Vagina (tissue), 2 donors: Measurements from ENCODE around the gene EFNA4. TPM values are rescaled to one million over a fixed set of nuclear protein-coding genes. Genes with fewer than 3 reads are reported as not detected.

ENCODE experiments used
- DNase-seq, 2 donors: peaks; one replicate each; pipeline ENCODE4 v3.0.0-alpha.2; 2017; ENCODE audit errors: extremely low spot score in 2 of 2
- H3K27ac ChIP-seq: fragments of 200-600 bp; sonication (generic); one replicate; pipeline ENCODE4 v1.5.1; 2019
- H3K27me3 ChIP-seq: fragments of 200-600 bp; sonication (generic); one replicate; pipeline ENCODE4 v1.5.1; 2019
- H3K36me3 ChIP-seq, 2 donors: fragments of 200-600 bp; sonication (generic); one replicate each; pipeline ENCODE4 v1.5.1; 2017 to 2019
- H3K4me1 ChIP-seq: fragments of 200-600 bp; sonication (generic); one replicate; pipeline ENCODE4 v1.5.1; 2019
- H3K4me3 ChIP-seq, 2 donors: fragments of 200-600 bp; sonication (generic); 1 replicate in 1 of 2; 2 replicates in 1 of 2; pipeline ENCODE4 v1.5.1; 2016 to 2019
- H3K9me3 ChIP-seq: fragments of 200-600 bp; sonication (generic); one replicate; pipeline ENCODE4 v1.5.1; 2019
- POLR2A ChIP-seq, 2 donors: fragments of 450-650 bp; IDR thresholded peaks; one replicate each; pipeline ENCODE4 v1.6.1; 2017; ENCODE audit warnings: antibody characterized with exemption in 2 of 2, mild to moderate bottlenecking in 2 of 2, moderate library complexity in 2 of 2
- POLR2AphosphoS5 ChIP-seq, 2 donors: sonication (generic); formaldehyde crosslinking; IDR thresholded peaks; one replicate each; pipeline ENCODE4 v1.9.0; 2017; ENCODE audit warnings: antibody characterized with exemption in 2 of 2, mild to moderate bottlenecking in 2 of 2, low read depth in 1 of 2; ENCODE audit not compliant: insufficient read depth in 1 of 2
- intact Hi-C: fragments of 100-400 bp; cut with DNase I; formaldehyde crosslinking; loops from one replicate; pipeline ENCODE4 v1.15.1; 2023
- total RNA-seq: library from RNA; depleted of rRNA; stranded (reverse); fragments of >200 nt; gene quantifications from one replicate; pipeline ENCODE4 v1.2.3, GENCODE V29; 2016
- TF ChIP-seq, protein P1 (sequence below), 3 experiments: fragments of 450-650 bp in 2 of 3; fragments of 200-600 bp in 1 of 3; sonication (generic) in 1 of 3; IDR thresholded peaks; one replicate each; pipeline ENCODE4 v1.5.1; 2017 to 2019; ENCODE audit warnings: antibody characterized with exemption in 3 of 3, mild to moderate bottlenecking in 2 of 3, moderate library complexity in 2 of 3

The EFNA4 gene
- total RNA-seq, 1 donor from 2014 or later, result 13.8 TPM

DNA sequence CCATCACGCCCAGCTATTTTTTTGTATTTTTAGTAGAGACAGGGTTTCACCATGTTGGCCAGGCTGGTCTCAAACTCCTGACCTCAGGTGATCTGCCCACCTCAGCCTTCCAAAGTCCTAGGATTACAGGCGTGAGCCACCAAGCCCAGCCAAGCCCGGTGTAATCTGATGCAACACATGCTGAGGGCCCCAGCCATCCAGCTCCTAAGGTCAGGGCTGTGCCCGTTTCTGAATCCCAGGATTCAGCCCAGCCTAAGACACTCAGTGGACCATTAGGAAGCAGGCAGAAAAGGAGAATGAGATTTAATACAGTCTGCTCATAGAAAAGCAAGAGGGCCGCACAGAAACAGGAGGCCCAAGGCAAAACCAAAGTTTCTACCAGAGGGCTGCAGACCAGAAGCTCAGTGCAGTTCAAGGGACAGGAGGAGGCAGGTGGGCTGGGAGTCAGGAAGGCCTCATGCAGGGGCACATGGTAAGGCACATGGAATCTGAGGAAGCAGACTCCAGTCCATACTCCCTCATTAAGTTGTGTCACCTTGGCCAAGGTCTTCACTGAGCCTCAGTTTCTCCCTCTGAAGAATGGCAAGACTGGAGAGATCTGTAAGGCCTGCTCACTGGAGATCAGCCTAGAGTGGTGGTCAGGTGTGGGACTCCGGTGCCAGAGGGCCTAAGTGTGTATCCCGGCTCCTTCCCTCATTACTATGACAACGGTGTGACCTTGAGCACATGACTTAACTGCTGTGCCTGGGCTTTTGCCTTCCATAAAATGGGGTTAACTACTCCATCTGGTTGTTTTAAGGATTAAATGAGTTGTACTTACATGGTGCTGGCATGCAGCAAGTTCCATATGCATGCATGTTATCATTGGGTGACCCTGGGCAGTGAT lies 14.8 kb upstream of the EFNA4 start:
- H3K27ac ChIP-seq, result no peak overlapping the region
- intact Hi-C loops, result loop anchor here (5.0 kb wide), 1 partner anchor 39 kb away; no protein-coding TSS in a partner anchor
- no peak overlapping the region for H3K4me3 ChIP-seq
- no peaks in the 10 kb centered on the region for H3K9me3 ChIP-seq
- peaks cover 0 to 2% of the 10 kb centered on the region in 2 donors for H3K36me3 ChIP-seq
- peaks cover 53% of the 10 kb centered on the region for H3K4me1 ChIP-seq
- DNase-seq, result no peak
- H3K27me3 ChIP-seq, result no peaks in the 10 kb centered on the region
- TF ChIP-seq POLR2AphosphoS5 (IDR thresholded peaks at IDR 0.05; ENCODE audit: insufficient read depth in 1 of 2, low read depth in 1 of 2) (no peak), POLR2A (IDR thresholded peaks at IDR 0.05) (no peak)
- TF ChIP-seq, protein P1, sequence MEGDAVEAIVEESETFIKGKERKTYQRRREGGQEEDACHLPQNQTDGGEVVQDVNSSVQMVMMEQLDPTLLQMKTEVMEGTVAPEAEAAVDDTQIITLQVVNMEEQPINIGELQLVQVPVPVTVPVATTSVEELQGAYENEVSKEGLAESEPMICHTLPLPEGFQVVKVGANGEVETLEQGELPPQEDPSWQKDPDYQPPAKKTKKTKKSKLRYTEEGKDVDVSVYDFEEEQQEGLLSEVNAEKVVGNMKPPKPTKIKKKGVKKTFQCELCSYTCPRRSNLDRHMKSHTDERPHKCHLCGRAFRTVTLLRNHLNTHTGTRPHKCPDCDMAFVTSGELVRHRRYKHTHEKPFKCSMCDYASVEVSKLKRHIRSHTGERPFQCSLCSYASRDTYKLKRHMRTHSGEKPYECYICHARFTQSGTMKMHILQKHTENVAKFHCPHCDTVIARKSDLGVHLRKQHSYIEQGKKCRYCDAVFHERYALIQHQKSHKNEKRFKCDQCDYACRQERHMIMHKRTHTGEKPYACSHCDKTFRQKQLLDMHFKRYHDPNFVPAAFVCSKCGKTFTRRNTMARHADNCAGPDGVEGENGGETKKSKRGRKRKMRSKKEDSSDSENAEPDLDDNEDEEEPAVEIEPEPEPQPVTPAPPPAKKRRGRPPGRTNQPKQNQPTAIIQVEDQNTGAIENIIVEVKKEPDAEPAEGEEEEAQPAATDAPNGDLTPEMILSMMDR (IDR thresholded peaks at IDR 0.05), result no peak

DNA sequence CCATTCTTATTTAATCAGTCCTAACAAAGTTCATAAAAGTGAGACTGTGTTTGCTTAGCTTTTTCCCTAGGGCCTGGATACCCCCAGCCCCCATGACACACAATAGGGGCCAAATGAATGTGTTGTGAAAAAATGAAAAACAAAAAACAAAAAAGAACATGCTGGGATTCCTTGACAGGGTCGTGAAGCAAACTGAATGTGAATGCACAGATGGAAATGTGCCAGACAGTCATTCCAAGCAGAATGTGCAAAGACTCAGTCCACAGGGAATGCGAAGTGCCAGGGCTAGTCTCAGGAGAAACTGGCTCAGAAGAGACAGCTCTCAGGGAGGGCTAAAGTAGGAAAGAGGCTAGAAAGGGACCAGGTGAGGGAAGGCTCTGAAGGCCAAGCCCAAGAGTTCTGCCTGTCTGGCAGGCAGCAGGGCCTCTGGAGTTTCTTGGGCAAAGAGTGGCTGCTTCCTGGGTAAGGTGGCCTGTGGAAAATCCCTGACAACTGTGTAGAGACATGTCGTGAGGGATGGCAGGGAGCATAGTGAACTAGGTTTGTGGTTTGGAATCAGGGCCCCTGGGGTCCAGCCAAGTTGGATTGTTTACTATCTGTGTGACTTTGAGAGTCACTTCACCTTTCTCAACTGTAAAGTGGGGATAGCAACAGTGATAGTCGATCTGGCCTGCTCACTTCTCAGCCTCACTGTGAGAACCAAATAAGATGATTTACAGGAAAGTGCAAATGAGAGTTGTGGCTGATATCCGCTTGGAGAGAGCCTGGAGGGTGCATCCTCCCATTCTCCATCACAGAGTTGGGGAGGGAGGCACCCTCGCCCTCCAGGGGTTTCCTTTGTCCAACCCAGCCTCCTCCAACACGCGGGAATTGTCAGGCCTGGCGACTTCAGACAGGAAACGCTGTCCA lies 13.6 kb upstream of the EFNA4 start:
- Histone ChIP-seq H3K4me1 (peaks cover 48% of the 10 kb centered on the region), H3K4me3 (peak overlapping the region; percentile 86 to 88), H3K27me3 (no peaks in the 10 kb centered on the region), H3K9me3 (no peaks in the 10 kb centered on the region), H3K27ac (peak overlapping the region; percentile 96), H3K36me3 (peaks cover 0 to 13% of the 10 kb centered on the region in 2 donors)
- no peak for DNase-seq
- intact Hi-C loops, result loop anchor here (5.0 kb wide), 2 partner anchors 37 to 48 kb away; partner anchors contain the start of gene ZBTB7B
- no peak for TF ChIP-seq POLR2AphosphoS5 (IDR thresholded peaks at IDR 0.05; ENCODE audit: insufficient read depth in 1 of 2, low read depth in 1 of 2)
- TF ChIP-seq, protein P1 (IDR thresholded peaks at IDR 0.05), result no peak
- no peak for TF ChIP-seq POLR2A (IDR thresholded peaks at IDR 0.05)

DNA sequence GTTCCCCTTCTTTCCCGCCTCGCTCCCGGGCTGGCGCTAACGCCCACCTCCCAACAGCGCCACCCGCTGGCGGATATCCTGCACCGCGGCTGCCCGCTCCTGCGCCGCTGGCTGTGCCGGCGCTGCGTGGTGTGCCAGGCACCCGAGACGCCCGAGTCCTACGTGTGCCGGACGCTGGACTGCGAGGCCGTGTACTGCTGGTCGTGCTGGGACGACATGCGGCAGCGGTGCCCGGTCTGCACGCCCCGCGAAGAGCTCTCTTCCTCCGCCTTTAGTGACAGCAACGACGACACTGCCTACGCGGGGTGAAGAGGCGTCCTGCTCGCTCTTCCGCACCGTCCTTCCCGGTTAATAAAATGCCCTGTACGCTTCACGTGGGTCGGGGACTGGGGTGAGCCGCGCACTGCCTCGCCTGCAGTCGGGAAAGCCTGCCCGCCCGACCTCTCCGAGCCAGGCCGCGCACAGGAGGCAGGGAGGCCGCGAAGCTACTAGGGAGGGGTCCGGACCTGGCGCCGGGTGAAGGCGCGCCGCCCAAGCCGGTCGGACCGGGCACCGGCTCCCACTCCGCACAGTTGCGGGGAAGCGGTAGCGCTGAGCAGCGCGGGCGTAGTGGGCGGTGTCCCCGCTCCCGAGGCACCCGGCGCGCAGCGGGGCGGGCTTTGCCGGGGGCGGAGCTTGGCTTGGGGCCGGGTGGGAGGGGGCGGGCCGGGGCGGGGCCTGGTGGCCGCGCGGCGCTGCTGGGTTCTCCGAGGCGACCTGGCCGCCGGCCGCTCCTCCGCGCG lies 12.8 kb upstream of the EFNA4 start, which contains the start of gene ADAM15:
TSS of gene ADAM15 (plus strand) at position 757 of the 782 bp plus-strand sequence. CDS start 71 bp downstream, outside the sequence.
- Histone ChIP-seq H3K9me3 (no peaks in the 10 kb centered on the region), H3K4me3 (peak within 1 kb of the TSS; percentile 86 to 88), H3K4me1 (peaks cover 42% of the 10 kb centered on the region), H3K27ac (peak within 1 kb of the TSS; percentile 96), H3K27me3 (no peaks in the 10 kb centered on the region), H3K36me3 (peaks cover 0 to 20% of the 10 kb centered on the region in 2 donors)
- intact Hi-C loops, result loop anchor here (5.0 kb wide), 1 partner anchor 48 kb away; the partner anchor contains the start of gene ZBTB7B
- DNase-seq, result no peak
- TF ChIP-seq, protein P1 (IDR thresholded peaks at IDR 0.05), result peak; percentile 81 to 82 (median 81)
- TF ChIP-seq POLR2AphosphoS5 (IDR thresholded peaks at IDR 0.05; ENCODE audit: insufficient read depth in 1 of 2, low read depth in 1 of 2) (peak in 1 of 2 donors; percentile 87), POLR2A (IDR thresholded peaks at IDR 0.05) (peak in 1 of 2 donors; percentile 30)

DNA sequence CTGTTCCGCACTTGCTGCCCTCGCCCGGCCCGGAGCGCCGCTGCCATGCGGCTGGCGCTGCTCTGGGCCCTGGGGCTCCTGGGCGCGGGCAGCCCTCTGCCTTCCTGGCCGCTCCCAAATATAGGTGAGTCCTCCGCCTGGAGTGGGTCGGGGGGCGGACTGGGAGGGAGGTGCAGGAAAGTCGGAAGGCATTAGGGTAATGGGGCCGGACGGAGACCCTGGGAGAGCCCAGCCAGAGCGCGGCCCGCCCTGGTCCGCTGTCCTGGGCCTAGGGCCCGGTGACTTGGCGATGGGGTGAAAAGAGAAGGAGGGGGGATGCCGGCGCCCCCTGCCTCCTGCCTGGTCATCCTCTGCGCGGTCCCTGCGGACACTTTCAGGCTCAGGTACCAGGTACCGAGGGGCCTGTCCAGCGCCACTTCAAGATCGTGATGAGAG lies 12.2 kb upstream of the EFNA4 start:
- no peak for TF ChIP-seq POLR2AphosphoS5 (IDR thresholded peaks at IDR 0.05; ENCODE audit: insufficient read depth in 1 of 2, low read depth in 1 of 2)
- TF ChIP-seq, protein P1 (IDR thresholded peaks at IDR 0.05), result no peak
- peak in 1 of 2 donors; percentile 16 for TF ChIP-seq POLR2A (IDR thresholded peaks at IDR 0.05)
- Histone ChIP-seq H3K27me3 (no peaks in the 10 kb centered on the region), H3K4me1 (peaks cover 42% of the 10 kb centered on the region), H3K36me3 (peaks cover 0 to 26% of the 10 kb centered on the region in 2 donors), H3K27ac (peak overlapping the region; percentile 96), H3K4me3 (peak overlapping the region; percentile 86 to 88), H3K9me3 (no peaks in the 10 kb centered on the region)
- intact Hi-C loops, result loop anchor here (5.0 kb wide), 1 partner anchor 49 kb away; the partner anchor contains the start of gene ZBTB7B
- no peak for DNase-seq
